C1 segment of cervical spinal cord (tissue), 14 donors: ENCODE data around the gene TPD52L2.
A peak's percentile ranks its signal among the peaks of the same experiment; 100 is the strongest.
"Not testable (repeated sequence)": the region's sequence is repeated elsewhere in the genome, so short reads cannot be mapped to it uniquely, and the experiment has no call there.

Experiments
- DNase-seq, 14 donors: peaks; one replicate each; lab custom pipeline; 2025; lab: John Stamatoyannopoulos, UW

TPD52L2 gene

DNA sequence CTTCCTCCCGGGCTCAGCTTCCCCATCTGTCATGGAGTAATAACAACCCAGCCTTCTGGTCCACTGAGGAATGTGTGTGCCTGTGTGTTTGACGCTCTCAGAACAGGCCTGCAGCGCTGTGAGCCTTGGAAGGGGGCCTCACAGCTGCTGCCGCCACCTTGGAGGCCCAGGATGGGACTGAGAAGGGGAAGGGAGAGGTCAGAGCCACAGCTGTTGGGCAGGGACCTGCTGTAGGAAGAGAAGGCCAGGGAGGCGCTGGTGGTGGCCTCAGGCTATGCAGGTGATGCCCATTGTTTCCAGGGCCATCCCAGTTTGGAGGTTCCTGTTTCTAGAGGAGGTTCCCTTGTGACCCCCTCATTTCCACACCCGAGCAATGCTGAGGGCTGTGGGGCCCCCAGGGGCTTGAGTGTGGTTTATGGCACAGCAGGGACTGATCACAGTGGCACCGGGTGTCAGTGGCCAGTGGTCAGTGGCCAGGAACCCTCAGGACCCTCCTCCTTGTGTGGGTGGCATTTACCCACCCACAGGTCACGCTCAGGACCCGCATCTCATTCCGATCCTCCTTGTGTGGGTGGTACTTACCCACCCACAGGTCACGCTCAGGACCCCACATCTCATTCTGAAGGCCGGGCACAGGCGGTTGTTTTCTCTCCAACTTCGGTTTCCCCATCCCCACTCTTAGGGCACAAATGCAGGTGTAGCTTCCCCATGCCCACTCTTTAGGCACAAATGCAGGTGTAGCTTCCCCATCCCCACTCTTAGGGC is 14.0 kb downstream of the TPD52L2 start:
- no peak for DNase-seq

DNA sequence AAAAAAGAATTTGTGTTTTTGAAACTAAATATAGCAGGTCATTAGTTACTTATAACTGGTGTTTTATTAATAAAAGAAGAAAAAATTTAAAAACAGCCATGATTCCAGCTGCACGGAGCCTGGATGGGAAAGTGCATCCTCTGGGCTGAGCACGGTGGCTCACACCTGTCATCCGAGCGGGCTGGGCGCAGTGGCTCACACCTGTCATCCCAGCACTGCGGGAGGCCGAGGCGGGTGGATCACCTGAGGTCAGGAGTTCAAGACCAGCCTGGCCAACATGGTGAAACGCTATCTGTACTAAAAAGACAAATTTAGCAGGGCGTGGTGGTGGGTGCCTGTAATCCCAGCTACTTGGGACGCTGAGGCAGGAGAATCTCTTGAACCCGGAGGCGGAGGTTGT is 15.8 kb downstream of the TPD52L2 start:
- DNase-seq = not testable (repeated sequence)

DNA sequence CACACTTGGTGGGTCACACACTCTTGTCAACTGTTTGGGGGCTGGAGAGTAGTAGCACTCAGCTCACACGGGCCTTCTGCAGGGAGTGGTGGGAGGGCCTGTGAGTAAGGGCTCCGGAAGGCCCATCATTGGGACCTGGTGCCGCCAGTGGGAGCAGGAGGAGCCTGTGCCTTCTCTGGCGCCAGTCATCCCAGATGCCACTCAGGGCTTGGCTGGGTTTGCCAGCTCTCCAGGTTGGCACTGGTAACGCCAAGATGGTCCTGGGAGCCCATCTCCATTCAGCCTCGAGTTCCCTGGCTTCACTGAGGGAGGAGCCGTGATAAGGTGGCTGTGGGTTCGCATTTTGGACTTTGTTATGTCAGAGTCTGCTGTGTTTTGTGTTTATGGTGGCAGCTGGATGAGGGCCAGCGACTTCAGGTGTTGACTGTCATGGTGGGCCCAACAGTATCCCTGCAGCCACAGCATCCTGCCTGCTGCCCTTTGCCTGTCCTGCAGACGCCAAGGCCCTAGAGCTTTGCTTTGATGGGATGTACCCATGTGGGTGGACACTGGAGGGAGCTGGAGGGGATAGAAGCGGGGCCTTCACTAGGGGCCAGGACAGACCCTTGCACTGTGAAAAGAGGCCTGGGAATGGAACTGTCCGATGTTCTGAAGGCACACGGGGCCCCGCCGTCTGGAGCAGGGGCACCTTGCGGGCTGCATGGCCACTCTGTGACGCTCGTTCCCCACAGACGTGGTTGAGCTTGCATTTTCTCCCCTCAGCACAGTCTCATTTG is 16.6 kb downstream of the TPD52L2 start:
- no peak for DNase-seq

DNA sequence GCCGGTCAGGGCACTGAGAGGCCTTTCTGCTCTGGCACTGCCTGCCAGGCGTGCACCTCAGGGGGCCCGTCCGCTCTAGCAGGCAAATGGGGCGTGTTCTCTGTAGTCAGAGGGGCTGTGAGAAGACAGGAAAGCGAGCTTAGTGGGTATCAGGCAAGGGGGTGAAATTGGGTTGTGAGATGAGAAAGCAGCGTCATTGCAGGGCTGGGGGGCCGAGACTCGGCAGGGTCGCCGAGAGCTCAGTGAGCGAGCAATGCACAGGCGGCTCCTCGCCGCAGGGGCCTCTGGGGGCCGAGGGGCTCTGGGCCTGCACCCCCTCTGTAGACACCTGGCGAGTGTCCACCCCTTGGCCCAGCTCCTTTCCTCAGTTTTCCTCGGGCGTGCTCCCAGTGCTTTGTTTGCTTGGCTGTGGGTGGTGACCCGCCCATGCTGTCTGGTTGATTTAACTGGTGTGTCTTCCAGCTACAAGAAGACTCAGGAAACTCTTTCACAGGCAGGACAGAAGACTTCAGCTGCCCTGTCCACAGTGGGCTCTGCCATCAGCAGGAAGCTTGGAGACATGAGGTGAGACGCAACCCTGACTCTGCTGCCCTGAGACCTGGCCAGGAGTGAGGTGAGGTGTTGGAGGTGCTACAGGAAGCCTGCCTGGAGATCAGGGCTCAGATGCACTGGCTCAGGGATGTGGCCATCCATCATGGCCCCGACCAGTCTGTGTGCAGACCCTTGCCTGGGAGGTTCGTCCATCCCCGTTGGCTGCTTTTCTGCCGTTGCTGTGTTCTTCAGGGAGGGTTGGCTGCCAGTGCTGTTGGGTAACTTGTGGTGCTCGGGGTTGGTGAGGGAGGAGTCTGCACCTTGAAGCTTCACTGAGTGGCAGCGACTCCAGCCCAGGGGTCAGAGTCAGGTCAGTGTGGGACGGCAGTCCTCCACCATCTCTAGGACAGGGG is 17.5 kb downstream of the TPD52L2 start:
- peak in 1 of 14 donors; percentile 5 for DNase-seq

DNA sequence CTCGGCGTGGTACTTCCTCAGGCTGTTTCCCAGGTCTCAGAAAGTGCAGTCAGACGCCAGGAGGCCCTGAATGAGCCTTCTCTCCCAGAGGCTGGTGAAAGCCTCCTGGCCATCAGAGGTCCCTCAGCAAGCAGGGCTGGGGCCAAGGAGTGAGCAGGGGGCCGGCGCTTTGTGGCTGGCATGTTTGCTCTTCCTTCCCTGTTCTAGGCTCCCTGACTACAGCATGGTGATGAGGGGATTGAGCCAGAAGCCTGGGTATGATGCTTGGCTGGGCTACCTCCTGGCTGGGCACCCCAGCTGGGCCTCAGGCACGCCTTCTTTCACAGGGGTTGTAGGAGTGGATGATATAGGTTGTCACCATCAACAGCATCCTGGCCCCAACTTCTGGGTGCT is 18.1 kb downstream of the TPD52L2 start:
- peak in 2 of 14 donors; percentile 10 to 19 for DNase-seq

DNA sequence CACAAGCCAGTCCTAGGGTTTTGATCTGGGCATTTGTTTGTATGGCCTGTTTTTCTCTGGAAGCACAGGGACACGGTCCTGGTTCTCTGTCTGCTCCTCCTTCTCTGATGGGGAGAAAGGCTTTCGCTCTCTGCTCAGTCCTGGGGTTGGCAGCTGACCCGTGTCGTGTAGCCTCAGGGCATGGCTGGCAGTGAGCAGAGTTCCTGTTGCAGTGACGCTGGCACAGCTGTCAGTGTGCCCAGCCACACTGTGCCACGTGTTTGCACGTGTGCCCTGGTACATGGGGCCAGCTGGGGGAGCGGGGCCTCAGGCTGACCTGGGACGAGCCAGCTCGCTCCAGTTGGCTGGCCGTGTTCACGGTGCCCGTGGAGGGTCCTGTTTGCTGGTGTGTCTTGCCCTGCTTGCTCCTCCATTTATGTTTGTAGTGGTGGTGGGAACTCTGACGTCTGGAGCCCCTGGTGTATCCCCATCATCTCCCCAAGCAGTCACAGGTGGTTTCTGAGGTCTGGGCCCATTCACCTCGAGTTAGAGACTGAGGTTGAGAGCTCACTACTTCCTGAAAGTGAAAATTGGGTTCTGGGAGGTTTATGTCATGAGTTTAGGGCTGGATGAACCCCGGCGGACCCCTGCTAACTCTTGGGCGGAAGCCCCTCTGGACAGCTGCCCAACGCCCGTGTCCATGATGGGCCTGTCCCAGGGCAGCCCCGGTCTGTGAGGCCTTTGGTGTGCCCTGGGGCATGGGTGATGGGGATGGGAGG is 19.6 kb downstream of the TPD52L2 start:
- DNase-seq = peak in 3 of 14 donors; percentile 3 to 21 (median 6)

DNA sequence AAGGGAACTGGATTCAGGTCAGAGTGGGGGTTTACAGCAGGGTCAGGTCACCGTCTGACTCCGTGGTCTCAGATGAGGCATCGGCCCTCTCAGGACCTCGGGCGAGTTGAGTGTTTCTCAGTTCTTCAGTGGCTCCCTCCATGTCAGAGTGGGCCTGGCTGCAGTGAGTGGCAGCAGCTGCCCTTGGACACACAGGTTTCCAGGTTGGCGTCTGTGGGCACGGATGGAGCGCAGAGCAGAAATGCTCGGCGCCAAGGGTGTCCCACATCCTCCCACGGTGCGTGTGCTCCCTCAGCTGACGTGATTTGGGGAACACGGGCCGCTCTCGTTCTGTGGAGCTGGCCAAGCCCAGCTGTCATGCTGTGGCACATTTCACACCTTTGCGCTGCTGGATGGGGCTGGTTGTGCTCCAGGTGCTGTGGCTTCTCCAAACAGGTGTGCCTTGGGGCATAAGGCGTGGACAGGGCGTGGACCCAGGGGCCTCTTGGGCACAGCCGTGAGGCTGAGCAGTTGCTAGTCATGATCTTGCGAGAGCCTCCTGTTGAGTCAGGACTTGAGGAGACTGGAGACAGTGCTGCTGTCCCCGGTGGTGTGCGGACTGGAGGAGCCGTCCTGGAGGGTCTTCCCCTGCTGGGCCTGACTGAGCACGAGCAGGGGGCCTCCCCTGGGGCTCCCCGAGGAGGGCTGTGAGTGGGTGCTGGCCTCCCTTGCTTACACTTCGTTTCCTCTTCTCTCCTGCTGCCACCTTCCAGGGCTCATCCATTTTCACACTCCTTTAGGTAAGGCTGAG is 20.4 kb downstream of the TPD52L2 start:
- DNase-seq = no peak

DNA sequence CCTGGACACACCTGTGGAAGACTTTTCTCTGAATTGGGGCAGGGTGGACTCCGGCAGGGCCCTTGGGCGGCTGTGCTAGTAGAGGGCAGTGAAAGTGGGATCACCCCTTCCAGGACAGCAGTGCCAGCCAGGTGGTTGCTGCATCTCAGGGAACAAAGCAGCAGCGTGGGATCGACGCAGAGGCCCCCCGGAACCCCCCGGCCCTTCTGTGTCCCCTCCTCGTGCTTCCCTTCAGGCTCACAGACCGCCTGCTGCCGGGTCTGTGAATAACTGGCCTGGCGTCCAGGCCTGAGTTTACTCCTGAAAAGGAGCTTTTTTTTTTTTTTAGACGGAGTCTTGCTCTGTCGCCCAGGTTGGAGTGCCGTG is 21.0 kb downstream of the TPD52L2 start:
- no peak for DNase-seq

DNA sequence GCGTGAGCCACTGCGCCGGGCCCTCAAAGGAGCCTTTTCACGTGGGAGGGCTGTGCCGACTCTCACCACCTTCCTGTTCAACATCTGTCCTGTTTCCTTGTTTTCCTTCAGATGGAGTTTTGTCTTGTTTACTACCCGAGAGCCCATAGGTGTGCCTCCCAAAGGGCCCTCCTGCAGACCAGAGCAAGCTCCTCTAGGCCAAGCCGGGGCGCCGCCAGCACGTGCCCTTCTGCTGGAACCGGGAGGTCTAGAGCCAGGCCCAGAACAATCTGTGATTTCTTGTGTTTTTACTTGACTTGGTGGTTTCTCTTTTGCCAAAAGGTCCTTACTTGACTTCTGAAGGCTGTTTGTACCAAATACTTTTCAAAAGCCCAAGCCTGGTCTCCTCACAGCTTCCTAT is 21.9 kb downstream of the TPD52L2 start:
- no peak for DNase-seq

DNA sequence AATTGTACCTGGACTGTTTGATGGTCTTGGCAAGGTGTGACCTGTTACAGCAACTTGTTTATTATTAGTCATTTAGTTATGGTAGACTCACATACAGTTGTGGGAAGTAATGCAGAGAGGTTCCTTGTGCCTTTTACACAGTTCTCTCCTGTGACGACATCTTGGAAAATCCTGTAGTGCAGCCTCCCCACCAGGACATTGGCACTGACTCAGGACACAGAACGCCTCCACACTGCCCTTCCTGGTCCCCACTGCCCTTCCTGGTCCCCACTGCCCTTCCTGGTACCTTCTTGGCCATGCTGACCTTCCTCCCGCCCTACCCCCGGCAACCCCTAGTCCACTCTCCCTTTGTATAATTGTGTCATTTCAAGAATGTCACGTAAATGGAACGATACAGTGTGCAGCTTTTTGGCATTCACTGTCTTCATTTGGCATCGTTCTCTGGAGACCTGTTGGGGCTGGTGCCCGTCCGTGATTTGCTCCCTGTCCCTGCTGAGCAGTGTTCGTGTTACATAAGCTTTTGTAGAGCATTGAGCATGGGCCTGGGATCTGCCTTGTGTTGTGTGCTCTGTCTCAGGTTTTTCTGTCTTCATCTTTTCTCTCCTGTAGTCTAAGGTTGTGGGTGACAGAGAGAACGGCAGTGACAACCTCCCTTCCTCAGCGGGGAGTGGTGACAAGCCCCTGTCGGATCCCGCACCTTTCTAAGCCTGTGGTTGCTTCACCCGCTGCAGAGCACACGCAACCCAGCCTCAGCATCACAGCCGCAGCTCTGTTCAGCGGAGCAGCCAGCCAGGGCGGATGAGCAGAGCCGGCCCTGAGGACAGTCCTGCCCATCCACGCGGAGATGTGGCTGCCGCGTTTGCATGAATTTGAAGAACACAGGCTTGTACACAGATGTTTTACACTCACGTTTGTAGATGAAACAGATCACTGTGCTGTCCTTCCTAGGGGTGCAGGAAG is 24.5 kb downstream of the TPD52L2 start:
- DNase-seq = peak in 1 of 14 donors; percentile 83

DNA sequence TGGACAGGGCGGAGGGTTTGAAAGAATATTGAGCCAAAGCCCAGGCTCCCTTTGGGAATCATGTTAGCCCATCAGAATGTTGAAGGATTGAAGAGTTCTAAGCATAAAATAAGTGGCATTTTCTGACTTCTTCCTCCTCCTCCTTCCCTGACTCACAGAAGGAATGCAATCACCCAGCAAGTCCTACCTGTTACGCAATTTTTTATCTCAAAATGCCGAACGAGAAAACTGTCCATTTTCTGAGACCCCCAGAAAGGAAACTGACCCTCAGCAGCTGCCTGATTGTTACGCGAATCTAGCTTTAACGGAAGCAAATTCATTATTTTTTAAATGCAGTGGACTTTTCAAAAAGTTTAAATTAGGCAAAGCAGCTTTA is 25.1 kb downstream of the TPD52L2 start:
- no peak for DNase-seq

DNA sequence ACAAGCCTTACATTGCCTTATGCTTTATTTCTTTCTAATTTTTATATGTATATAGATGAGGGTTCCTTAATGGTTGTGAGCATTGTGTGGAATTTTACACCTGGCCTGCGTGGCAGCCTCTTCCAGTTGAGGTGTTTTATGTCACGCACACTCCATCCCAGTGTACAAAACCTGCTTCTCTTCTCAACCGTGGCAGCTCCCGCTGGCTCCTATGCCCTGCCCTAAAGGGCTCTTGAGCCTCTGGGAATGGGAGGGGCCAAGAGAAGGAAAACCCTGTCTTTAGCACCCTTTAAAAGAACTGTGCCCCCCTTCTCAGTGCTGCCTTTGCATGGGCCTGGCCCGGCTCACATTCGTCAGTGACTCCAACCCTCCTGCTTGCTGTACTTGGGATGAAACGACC is 25.5 kb downstream of the TPD52L2 start:
- no peak for DNase-seq

DNA sequence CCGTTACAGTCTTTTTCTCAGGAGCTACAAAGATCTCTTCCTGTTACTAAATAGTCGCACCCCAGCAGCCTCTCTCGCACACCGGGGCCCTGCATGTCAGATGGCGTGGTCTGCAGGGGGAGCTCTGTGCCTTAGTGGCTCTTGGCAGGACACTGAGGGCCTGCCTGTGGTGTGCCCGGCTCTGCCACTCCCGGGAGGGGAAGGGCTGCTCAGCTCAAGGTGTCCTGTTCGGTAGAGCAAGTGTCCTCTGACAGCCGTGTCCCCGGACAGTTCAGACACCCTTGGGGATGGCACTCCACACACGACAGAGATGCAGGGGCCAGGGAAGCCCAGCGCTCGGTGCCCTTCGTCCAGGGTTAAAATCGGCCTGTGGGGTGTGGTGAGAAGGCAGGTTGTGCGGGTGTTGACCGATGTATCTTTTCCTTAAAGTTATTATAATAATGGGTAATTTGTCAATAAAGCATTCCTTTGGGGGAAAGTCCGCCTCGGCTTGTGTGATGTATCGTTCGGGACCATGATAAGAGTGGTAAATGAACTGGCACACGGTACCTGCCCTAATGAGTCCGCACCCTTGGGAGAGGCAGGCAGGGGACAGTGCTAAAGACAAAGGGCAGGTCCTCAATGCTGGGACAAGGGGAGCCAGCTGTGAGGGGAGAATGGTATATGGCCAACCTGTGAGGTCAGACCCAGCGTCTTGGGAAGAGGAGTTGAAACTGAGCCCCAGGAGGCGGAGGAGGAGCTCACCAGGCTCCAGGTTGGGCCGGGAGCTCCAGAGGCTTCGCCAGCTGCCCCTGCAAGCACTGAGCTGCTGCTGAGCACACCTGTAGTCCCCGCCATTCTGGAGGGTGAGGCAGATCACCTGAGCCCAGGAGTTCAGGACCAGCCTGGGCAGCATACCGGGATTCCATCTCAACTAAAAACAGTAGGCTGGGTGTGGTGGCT is 26.3 kb downstream of the TPD52L2 start:
- no peak for DNase-seq

DNA sequence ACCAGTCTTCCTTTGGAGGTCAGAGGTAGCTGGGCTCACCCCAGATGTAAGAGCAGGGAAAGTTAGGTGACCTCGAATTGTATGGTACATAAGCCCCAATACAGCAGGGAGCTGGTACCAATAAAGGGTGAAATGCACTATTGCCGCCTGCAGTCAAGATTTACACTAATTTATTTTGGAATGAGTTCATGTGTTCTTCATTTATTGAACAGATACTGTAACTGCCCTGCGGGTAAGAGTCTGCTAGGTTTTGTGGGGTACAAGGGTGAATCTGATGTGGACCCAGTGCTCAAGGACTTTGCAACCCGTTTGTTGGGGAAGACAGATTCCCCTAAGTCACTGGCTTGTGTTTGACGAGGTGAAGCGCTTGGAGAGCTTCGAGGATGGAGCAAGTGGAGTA is 27.3 kb downstream of the TPD52L2 start:
- no peak for DNase-seq

DNA sequence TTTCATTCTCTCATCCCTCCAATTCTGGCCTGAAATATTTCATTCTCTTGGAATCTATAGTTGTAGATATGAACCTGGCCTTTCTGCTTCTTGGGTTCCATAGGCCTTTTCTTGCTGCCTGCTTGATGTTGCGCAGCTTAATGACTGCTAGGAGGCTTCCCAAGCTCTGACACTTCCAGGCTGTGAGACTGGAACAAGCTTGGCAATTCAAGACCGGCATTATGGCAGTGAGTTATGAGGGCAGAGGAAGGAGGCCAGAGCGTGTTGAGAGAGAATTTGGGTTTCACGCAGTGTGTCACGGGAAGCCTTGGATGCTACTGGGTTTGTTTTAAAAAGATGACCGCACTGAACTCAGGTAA is 28.9 kb downstream of the TPD52L2 start:
- DNase-seq = peak in 1 of 14 donors; percentile 58

DNA sequence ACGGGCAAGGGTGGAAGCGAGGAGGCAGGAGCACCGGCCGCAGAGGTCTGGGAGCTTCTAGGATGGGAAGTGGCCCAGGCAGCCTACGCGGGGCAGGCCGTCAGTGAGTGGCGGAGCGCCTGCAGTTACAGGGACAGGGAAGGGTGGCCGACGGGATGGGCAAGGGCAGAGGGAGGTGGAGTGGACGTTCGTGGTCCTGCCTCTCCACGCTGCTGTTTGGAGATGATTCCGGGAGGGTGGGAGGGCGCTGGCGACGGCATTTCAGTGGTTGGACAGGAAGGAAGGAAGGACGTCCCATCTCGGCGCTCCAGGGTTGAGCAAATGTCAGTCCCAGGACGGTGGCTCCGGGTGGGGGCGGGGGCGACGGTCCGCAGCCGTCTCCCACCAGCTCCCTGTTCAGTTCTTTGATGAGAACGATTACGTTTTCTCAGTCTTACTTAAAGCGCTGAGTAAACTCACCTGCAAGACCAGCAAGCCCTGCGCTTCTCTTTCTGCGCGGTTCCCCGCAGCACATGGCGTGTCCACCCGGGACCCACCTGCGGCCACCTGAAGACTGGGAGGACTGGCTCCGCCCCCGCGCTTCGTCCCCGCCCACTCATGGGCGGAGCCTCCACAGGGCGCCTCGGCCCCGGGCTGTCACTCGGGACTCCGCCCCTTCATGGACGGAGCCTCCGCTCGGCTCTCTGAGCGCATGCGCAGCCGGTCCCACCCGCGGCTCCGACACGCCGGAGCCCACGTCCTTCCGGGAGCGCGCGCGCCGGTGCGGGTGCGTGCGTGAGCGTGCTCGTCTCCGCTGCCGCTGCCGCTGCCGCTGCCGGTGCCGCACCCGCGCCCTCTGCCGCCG is 29.5 kb downstream of the TPD52L2 start, which contains the start of gene DNAJC5:
TSS of gene DNAJC5 (plus strand) at position 769 of the 844 bp plus-strand sequence. CDS start 33,220 bp downstream, outside the sequence.
- DNase-seq = peak; percentile 41 to 95 (median 90)
